A204.1 (cell line): ENCODE results near the gene SPACDR.

Experiments
- FAIRE-seq: peaks from 2 replicates; lab custom pipeline; 2012; peaks lifted over from hg19 to GRCh38; lab: Jason Lieb, UNC

SPACDR gene

DNA sequence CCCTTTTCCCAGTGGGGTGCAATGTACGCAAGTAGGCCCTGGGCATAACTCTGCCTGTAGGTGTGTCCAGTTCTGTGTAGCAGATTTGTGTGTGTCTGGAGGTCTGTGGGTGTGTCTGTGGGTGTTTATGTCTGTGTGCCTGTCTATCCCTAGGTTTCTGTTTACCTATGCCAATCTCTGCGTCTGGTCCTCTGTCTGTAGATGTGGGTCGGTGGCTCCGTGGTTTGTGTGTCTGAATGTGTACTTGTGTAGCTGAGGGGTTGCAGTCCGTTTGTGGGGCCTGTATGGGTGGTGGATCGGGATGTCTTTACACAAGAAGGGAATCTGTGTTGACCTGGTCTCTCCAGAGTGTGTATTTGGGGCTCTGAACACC is 20.6 kb upstream of the SPACDR start:
- no peak for FAIRE-seq

DNA sequence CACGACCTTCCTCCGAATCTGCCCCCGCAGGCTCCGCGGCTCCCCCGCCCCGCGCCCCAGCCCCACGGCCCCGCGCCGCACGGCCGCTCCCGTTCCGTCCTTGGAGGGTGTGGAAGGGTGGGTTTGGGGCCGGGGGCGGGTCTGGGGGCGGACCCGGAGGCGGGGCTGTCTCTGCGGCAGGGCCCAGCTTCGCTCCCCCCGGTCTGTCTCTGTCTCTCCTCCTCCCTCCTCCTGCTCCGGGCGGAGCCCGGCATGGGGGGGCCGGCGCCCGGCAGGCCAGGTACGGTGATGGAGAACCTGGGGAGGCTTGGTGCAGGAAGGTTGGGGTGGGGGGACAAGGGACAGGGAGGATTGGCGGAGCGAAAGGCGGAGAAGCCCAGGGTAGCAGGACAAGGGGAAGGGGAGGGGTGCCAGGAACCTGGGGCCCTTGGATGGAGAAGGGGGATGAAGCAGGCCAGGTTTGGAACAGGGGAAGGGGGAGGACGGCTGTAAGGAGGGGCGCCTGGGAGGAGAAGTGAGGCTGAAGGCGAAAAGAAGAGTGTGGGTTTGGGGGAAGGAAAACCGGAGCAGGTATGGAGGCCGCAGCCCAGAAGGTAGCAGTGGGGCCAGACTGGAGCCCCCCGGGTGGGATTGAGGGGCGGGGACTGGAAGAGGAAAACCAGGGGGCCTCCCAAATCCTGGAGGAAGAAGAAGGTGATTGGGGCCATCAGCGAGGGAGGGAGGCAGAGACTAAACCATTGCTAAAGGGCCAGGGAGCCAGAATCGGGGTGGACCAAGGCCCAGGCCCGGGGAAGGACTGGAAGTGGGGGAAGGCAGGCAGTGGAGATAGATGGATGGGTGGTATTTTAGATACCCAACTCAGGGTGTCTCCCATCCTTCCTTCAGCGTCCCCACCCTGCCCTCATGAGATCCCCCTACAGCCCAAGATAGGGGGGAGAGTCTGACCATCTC is 19.9 kb upstream of the SPACDR start, which contains the start of gene NYAP1:
Gene NYAP1, plus strand, starts transcription at position 206 of the 951 bp plus-strand sequence. CDS start 1,385 bp downstream, outside the sequence.
- FAIRE-seq = no peak

DNA sequence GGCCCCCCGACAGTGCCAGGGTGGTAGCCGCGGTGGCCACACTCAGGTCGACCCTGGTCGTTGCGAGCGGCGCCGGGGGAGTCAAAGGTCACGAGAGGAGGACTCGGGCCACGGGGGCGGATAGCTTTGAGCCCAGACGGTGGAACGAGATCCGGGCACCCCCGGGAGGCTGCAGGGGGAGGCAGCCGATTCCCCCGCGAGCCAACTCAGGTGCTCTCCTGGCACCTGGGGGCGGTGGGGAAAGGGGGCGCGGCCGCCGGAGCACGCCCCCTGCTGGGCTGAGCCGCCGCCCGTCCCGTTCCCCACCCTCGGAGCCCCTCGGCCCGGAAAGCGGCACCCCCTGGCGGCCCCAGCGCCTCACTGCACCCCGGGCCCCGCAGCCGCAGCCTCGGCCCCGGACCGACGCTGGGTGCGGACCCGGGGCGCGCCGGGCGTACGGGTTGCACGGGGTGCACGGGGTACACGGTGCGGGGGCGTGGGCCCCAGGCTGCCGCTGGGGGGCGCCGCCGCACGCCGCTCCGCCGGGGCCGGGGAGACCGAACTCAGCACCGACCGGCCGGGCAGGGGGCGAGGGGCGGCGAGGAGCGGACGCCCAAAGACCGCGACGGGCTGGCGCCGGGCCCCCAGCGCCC is 19.1 kb upstream of the SPACDR start:
- no peak for FAIRE-seq

DNA sequence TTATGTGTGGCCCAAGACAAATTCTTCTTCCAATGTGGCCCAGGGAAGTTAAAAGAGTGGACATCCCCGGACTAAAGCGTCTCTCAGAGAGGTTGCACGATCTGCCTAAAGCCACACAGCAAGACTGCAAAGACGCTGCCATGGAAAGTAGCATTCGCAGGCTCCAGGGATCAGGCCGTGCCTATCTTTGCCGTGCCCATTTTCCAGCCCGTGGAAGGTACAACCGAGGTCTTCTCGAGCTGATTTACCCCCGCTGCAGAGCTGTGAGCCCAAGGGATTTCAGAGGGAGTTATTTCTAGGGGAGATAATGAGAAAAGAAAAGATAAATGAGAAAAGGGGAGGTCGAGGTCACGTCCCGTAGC is 18.6 kb upstream of the SPACDR start:
- FAIRE-seq = no peak

DNA sequence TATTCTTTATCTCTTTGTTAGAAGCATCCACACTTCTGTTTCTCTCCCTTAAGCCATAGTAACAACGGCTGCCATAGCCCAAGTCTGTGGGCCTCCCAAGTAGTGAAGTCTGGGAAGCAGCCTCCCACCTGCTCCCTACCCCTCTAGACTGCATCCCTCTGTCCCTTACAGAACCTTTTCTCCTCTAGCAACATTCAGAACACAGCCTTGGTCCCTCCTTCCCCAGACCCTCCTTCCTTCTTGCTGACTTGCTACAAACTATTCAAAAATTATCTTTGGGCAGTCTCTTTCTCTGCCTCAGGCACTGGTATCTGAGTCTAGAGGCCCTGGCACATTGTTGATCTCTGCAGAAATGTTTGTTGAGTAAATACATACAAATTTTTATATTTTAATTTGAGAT is 17.4 kb upstream of the SPACDR start:
- no peak for FAIRE-seq

DNA sequence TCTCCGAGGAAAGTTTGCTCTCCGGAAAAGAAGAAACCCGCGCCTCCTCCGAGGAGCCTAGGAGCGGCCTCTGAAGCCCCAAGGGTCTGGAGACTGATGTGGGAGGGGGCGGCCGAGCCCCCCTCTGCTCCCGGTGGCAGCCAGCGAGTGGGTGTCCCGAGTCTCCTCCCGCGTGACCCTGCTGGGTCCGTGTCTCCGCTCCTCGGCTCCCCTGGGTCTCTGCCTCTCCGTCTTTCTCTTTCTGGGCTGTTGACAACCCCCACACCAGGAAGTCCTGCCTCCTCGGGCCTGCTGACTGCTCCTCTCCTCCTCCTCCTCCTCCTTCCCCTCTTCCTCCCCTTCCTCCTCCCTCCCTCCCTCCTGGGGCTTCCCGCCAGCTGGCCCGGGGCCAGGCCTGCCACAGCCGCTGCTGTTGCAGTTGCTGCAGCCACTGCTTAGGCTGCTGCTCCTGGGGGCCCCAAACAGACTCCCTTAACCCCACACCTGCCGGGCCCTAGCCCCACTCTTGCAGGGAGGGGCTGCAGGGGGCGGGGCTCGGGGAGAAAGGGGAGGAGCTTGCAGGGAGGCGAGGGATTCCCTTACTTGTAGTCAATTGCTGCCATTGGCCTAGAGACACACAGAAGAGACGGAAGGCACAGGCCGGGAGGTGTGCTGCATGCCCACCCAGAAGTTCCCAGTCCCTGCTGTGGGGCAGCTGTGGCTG is 15.0 kb upstream of the SPACDR start, which contains the start of gene TSC22D4:
Gene TSC22D4, minus strand, starts transcription at position 257 of the 703 bp plus-strand sequence. CDS start 1,176 bp downstream, outside the sequence.
- FAIRE-seq = no peak

DNA sequence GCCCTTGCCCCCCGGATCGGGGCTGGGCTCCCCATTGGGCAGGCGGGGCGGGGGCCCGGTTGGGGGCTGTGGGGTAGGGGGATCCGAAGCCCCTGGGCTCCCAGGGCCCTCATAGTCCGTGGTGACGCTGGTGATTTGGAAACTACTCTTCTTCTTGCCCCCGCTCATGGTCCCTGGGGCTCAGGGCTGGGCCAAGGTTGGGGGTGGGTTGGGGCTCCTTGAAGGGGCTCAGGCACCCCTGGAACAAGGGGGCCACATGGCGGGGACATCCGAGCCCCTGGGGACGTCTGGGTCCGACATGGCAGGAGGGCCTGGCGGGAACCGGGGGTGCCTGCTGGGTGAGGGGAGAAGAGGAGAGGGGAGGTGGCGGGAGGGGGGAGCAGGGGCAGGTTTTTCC is 13.8 kb upstream of the SPACDR start:
- no peak for FAIRE-seq

DNA sequence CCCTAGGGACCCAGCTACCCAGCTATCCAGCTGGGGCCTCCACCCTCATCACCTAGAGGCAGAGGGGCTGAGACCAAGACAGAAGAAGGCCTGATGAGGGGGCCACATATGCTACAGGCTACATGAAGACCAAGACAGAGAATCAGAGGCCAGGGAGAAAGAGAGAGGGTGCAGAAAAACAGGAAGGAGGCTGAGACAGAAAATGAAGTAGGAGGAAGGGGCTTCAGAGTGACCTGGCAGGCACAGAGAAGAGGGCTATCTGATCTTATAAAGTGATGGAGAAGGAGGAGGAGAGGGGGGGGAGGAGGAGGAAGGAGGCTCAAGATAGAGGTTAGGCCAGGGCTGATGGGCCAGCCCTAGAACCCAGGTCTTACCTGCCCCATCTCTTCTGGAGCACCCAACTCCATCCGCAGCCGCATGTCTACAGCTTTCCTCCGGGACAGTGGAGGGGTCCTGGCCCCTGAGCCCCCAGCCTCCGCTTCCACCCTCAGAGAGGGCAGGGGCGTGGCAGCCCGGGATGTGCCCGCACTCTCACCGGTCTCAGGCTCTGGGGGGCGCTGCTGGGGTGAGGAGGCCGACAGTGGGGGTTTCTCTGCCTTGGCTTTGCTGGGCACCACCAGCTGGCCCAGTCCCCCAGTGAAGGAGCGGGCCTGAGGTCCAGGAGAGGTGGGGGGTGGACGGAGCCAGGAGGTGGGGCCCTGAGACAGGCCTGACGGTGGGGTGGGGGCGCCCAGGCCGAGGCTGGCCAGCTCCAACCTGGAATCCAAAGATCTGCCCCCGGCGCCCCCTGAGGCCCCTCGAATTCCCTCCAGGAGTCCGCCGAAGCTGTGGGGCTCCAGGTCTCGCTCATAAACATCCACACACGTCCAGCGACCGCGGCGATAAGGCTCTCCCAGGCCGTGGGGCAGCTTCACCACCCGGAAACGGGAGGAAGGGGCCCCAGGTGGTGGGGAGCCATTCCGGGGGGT is 13.1 kb upstream of the SPACDR start:
- FAIRE-seq = no peak

DNA sequence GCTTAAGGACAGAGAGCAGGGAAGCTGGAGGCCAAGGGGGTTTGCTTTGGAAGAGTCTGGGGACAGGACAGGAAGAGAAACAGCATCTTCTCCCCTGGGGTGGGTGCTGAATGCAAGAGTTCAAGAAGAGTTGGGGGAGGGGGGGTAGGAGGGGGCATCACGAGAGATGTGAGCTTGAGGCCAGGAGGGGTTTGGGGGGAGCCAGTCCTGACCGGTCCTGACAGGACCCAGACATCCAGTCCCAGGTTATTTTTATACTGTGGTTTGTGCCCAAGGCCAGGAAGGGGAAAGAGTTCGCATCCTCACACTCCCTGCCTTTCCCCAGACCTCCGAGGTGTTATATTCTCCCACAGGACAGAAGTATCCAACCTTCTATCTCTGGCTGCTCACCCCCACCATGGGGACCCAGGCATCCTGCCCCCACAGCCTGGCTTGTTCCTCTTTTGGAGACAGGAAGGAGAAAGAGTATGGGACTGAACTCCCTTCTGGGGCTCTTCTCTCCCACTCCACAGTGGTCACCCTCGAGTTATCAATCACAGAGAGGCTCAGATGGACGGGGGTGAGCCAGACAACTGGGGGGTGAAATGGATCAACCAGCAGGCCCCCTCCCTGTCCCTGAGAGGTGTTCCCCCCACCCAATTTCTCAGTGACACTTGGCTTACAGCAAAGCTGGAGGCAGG is 12.2 kb upstream of the SPACDR start:
- FAIRE-seq = no peak

DNA sequence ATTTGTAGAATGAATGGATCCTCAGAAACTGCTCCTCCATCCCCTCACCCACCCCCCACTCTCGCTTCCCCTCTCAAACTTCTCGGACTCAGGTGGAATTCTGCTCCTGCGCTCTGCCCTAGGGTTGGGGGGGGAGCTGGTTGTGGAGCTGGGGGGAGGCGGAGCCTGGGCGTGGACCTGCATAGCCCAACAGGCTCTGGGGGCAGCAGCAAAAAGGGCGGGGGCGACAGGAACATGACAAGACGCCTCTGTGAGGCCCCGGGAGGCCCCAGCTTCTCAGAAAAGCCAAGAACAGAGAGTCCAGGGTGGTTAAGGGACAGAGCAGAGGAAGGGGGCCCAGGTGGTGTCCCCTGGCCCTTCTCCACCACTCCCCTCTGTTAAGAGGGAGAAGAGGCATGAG is 11.5 kb upstream of the SPACDR start:
- FAIRE-seq = no peak

DNA sequence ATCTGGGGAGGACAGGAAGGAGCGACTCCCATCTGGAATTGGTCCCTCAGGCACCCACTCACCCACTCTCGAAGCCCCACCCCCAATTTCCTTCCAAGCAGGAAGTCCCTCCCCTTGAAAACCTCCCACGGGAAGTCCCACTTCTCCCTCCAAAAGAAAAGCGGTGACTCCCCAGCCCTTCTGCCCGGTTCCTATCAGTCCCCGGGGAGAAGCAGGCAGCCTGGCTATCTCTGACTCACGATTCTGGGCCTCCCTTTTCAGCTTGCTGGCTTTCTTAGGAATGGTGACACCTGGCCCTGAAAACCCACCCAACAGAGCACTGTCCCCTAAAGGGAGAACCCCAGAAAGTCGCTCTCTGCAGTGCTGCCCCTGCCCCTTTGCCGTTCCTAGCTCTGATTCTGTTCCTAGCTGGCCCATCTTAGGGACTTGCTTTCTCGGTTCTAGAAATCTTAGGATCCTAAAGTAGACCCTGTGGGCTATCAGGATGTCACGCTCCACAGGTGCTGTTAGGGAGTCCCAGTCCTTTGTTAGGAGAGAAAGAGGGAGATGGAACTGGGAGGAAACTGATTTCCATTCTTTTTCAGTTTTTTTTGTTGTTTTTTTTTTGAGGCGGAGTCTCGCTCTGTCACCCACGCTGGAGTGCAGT is 8.9 kb upstream of the SPACDR start:
- FAIRE-seq = no peak

DNA sequence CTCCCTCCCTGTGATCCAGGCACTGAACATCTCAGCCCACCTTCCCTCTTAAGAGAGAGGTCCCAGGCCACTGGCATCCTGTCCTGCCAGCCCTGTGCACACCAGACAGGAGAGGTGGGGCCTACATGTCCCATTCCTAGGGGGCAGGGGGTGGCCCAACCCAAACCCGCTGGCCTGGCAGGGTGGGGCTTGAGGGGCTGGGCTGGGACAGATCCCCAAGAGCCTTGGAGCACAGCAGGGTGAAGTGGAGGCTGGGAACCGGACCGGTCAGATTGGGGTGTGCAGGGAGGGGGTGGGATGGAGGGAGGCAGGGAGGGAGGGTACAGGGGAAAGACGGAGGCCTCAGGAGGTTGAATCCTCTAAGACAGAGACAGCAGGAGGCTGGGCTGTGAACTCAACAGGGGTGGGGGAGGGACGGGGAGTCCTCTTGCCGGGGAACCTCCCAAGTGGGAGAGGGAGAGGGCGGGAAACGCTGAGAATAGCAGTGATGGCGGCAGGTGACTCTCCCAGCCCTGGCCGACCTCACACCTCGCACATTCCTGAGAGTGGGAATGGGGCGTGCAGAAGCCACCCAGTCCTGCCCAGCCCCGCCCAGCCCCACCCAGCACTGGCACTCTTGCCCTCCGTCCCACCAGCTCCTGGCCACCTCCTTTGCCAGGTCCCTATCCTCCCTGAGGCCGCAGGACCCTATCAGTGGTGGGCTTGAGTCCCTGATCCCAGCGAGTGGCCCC is 8.2 kb upstream of the SPACDR start:
- FAIRE-seq = no peak

DNA sequence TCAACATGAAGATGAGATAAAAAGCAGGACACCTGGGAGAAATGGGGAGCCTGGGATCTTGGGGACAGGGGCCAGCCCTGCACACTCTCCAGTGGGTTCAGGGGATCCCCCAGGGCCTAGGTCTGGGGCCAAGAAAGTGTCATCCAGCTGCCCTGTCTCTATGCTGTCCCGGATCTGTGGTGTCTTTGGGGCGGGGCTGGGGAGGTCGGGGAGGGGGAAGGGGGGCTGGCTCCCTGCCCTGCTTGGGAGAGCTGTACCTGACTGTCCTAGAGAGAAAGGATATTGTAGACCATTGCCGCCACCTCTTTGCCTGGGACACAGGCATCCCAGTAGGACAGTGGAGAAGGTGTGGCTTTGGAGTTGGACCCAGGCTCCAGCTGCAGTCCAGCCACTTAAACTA is 7.0 kb upstream of the SPACDR start:
- FAIRE-seq = no peak

DNA sequence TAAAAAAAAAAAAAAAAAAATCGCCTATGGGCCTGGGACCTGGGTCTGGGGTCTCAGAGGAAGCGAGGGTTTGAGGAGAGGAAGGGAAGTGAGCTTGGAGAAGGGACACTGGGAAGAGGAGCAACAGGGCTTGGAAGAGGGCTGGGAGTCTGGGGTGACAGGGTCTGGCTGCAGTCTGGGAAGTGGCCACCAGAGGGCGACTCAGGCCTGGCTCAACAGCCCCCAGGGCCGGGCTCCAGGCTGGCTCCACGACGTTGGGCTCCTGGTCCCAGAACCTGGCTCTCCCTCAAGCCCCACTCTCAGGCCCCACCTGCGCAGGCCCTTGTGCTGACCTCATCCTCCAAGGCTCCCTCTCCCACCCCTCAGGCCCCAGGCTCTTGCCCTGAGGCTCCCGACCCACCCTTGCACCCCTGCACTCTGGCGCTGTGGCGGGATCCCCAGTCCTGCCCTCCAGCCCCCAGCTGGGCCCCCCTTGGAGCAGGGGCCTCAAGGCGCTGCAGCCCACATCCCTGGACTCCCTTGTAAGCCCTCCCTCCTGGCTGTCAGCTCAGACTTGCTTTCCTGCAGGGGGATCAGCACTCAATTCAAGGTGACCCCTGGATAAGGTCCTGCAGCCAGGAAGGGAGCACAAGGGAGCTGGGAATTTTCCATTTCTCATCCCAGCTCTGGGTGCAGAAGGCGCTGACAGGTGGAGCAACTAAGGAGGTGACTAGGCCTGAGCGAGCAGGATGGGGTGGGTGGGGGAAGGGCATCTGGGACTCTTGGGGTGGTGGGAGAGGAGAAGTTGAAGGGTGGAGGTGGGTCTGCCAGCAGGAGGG is 5.4 kb upstream of the SPACDR start:
- FAIRE-seq = no peak

DNA sequence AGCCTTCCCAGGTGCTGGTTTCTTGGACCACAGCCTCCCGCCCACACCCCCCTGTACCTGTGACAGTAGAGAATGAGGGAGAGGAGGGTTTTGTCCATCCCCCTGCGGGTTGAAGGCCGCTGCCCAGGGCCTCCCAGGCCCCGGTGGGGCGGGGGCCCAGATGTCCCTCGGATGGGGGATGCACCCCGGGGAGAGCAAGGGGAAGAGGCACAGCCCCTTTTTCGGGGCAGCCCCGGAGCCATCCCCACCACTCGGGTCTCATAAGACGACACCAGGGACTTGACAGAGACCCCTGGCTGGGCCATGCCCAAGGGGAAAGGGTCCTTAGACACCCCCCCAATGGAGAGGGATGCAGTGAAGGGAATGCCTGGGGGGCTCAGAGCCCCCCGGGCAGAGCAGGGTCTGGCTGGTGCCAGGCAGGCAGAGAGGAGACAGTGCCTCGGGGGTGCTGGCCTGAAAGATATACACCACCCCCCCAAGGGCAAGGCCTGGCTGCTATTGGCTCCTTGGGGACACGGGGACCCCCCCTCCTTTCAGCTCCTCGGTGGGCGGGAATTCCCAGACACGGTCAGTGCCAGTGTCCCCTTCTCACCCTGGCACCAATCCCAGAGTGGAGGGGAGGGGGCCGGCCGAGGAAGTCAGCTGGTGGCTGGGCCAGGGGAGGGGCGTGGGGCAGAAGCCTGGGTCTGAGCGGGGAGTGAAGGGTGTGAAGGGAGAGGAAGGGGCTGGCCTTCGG is 3.7 kb upstream of the SPACDR start:
- no peak for FAIRE-seq

DNA sequence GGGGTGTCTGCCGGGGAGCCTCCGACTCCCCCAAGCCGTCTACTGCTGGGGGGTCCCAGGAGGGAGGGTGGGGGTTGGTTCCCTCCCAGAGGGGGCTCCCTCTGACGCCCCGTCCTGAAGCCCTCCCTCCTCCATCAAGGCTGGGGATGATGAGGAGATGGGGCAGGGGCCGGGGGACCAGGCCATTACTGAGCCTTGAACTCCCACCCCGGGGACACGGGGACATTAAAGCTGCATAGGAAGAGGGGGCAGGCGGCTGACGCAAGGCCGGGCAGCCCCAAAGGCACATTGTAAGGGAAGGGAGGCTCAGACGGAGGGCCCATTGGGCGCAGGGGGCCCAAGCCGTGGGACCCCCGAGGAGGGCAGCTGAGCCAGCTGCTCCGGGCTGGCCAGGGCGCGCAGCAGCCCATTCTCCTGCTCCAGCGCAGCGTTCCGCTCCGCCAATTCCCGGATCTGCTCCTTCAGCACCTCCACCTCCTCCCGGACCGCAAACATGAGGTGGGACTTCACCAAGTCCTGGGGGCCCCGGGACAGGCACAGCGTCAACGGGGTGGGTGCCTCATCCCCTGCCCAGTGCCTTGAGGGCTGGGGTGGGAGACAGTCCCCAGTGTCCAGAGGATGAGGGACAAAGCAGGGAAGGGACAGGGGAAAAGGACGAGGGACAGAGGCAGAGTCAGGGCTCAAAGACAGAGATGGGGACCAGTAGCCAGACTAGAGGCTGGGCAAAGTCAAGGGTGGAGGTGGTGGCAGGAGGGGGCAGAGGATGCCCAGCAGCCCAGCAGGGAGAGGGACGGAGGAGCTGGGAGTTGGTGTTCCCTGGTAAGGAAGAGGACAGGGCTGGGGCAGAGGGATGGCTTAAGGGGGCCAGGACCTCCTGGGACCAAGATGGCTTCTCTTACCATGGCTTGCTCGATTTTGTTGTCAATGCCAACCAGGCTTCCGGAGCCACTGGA is 2.9 kb upstream of the SPACDR start:
- FAIRE-seq = no peak

DNA sequence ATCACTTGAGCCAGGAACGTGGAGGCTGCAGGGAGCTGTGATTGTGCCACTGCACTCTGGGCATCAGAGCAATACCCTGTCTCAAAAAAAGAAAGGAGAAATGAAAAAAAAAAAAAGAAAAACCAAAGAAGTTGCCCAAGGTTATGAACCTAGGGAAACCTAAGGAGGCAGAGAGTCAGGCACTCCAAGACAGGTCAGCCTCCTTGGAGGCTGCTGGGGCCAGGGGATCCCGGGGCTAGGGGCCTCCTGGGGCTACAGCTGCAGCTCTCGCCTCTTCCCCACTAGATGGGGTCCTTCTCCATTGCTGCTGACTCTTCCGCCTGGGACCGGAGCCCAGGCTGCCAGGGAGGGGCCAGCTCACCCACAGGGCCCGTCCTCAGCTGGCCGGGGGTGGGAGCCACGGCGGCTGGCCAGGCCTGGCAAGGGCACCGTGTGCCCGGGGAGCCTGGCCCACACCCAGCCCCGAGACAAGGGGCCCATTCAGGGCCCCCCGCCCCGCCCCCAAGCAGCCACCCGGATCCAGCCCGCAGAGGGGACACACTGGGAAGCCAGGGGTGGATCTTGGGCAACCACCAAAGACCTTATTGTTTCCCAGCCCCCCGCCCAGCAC is 1.7 kb upstream of the SPACDR start:
- no peak for FAIRE-seq
